ENCODE results near the gene GABRA1.

The GABRA1 gene

DNA sequence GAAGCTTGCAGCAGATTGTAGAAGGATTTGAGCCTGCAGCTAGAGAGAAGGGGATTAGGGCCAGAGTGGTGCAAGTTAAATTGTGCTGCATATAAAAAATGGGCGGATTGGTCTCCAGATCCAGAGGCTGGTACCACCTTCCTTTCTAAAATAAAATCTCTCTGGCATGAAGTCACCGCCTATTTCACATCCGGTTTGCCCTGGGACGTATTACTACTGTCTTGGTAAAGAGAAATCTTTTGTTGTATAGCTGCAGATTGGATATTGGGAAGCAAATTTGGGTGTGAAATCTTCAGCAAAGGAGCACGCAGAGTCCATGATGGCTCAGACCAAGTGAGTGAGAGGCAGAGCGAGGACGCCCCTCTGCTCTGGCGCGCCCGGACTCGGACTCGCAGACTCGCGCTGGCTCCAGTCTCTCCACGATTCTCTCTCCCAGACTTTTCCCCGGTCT, at the start of gene GABRA1:
TSS of gene GABRA1 (plus strand) at position 180 of the 451 bp plus-strand sequence. CDS start 2,691 bp downstream, outside the sequence.
- DNase-seq, result no peak

DNA sequence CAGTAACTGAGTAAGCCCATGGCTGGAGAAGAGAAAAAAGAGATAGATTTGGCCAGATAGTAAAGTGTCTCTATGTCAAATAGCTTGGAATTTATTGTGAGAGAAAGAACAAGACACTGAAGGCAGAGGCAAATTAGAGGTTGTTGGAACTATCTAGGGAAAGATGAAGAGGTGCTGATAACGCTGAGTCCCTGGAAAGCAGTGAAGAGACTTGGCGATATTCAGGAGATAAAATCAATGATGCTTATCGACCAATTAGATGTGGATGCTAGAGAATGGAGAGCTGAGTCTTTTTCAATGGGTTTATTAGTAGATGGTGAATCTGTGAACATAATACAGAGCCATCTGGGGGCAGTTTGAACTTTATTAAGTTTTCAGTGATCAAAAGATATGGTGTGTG, 48.6 kb upstream of the GABRA1 start:
- no peak for DNase-seq

DNA sequence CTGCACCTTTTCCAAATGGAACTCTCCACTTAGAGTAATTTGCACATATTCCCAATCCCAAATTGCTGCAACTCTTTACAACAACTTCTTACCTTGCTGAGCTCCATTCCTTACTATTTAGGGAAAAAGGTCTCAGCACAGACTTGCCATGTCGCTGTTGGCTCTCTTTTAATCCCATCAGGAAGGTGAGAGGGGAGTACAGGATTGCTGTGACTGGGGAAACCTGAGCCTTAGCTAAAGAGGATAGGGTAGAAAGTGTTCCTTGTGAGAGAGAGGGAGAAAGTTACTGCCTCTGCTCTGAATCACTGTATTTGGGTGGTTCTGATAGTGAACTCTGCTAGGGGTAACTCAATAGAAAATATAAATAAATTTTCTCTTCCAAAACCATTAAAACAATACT, 43.7 kb upstream of the GABRA1 start:
- DNase-seq, result no peak

DNA sequence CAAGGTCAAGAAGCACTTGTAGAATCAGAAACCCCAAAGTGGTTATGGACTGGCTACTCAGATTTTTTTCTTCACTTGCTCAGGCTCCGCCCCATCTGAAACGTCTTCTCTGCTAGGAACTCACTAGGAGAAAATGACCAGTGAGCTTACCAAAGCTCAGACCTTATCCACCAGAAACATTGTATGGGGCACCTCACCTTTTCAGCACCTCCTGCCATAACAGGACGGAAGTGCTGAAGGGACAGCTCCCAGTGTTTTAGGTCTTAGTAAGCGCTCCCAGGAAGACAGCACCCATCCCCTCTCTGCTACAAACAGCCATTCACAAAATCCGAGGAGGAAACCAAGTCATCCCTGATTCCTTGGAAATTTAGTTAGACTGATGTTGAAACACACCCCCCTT, 1.2 kb upstream of the GABRA1 start:
- no peak for DNase-seq

DNA sequence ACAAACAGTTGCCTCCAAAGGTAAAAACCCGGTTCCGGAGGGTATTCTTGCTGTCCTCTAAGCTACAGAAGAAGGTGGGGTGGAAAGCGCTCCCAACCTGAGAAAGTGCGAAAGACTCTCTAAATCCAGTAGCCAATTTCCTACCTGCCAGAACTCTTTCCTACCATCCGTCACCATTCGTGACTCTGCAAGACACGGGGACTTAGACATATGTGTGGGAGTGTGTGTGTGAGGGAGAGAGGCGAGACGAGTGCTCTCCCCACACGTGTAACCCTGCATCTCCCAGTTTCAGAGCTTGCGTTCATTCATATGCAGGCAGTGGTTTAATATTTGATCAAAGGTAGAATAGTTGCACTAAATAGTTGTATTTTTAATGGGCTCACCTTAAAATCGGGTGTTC, 473 bp upstream of the GABRA1 start:
- no peak for DNase-seq

DNA sequence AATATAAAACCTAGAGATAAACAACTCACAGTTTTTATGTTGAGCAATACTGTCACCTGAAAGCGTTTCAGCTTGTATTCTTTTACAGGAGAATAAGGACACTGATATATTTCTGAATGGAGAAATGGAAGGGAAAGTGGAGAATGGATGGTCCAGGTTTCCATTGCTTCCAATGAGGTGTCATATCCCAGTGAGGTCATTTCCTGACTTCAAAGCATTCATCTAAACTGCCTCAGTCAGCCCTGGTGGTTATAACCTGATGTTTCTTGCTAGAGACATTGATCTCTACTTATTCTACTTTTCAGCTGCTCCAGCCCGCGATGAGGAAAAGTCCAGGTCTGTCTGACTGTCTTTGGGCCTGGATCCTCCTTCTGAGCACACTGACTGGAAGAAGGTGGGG, 2.6 kb downstream of the GABRA1 start:
- no peak for DNase-seq

DNA sequence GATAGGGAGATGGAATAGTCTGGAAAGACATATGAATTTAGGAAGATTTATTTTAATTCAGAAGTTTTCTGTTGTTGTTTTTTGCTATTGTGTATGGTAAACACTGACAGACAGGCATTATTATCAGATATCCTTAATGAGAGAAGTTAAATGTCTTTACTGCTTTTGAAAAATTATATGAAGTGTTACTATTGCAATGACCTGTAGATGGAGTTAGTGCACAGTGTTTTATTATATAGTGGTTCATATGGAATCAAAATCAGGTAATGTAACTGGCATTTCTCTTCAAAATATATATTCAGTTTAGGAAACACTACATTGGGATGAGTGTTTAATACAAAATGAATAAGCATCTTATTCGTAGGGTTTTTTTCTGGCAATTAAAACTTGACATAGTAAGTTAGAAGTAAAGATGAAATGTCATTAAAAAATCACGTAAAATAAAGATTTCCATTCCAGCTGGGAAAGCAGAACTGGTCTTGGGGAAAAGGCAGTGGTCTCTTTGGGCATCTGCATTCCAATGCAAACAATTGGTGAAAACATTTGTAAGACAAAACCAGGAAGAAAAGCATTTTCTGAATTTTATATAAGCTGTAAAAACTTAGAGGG, 3.9 kb downstream of the GABRA1 start:
- DNase-seq, result no peak

DNA sequence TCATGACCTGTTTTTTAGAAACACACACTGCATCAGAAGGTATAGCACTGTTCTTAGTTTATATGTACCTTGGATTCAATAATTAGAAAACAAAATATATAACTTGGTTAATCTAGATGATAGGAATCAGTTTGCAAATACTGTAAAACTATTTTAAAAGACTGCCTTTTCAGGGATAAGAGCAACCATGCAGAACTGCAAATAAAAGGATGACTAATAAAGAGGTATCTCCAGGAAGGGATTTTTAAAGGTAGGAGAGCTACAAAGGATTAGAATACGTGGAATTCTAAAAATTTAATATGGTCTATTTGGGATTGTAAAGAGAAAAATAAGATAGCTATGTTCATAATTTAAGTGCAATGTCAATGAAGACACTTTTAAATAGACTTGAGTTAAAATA, 9.4 kb downstream of the GABRA1 start:
- DNase-seq, result no peak

DNA sequence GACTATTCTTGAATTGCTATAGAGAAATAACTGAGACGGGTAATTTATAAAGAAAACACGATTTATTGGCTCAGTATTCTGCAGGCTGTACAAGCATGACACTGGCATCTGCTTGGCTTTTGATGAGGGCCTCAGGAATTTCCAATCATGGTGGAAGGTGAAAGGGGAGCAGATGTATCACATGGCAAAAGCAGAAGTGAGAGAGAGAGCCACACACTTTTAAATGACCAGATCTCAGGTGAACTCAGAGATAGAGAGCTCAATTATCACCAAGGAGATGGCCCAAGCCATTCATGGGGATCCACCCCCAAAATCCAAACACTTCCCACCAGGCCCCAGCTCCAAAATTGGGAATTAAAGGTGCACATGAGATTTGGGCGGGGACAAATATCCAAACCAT, 15.3 kb downstream of the GABRA1 start:
- no peak for DNase-seq

DNA sequence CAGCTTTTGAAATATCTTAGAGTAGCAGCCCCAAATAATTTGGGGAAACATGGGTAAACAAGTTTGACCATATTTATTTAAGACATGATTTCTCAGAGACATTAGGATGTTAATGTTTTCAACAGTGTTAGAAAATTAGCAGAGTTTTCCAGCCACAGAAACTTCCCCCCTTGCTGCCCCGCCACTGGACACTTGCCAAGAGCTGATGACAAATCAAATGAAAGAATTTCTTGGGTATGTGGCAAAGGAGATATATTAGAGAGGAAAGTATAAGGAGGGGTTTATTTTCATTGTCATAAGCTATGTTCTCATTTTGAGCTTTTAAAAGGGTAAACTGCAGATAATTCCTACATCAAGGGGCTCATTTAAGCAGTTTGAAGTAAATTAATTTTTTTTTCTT, 15.9 kb downstream of the GABRA1 start:
- DNase-seq, result no peak

DNA sequence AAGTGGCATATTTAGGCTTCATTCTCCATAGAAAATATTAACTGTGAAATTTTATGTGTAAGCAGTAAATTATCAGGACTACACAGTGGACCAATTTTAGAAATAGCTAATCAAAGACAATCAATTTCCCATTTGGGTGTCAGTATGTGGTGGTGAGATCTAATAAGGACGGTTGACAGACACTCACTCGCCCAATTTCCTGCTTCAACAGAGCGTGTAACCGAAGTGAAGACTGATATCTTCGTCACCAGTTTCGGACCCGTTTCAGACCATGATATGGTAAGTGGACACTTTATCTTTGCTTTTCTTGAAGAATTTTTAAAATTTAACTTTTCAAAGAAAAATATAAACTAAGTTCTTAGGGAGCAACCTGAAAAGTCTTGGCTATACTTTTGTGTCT, 17.6 kb downstream of the GABRA1 start:
- no peak for DNase-seq

DNA sequence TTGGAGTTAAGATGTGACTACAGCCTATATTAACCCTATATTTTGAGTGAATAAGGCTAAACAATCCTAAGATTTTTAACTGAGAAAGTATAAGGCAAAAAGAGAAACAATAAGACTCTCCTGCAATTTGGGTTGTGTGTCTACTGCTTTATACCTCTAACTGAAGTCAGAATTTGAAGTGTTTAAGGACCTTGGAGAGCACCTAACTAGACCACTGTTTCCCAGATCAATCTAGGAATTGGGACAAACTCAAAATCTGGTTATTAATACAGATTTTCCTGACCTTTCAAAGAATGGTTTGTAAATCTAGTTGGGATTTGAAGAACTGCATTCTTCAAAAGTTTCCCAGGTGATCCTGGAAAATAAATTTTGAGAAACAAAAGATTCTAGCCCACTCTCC, 42.1 kb downstream of the GABRA1 start:
- no peak for DNase-seq

DNA sequence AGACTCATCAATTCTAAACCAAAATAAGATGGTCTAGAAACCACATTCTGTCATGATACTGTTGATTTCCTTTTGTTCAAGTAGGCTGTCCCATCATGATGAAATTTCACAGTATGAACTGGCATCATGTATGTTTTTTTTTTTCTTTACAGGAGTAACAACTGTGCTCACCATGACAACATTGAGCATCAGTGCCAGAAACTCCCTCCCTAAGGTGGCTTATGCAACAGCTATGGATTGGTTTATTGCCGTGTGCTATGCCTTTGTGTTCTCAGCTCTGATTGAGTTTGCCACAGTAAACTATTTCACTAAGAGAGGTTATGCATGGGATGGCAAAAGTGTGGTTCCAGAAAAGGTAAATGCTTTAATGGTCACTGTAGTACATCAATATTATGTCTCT, 47.6 kb downstream of the GABRA1 start:
- no peak for DNase-seq

DNA sequence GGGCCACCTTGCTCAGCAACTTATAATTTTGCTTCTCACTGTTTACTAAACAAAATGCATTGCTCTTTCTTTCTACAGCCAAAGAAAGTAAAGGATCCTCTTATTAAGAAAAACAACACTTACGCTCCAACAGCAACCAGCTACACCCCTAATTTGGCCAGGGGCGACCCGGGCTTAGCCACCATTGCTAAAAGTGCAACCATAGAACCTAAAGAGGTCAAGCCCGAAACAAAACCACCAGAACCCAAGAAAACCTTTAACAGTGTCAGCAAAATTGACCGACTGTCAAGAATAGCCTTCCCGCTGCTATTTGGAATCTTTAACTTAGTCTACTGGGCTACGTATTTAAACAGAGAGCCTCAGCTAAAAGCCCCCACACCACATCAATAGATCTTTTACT, 49.1 kb downstream of the GABRA1 start:
- DNase-seq, result no peak

DNA sequence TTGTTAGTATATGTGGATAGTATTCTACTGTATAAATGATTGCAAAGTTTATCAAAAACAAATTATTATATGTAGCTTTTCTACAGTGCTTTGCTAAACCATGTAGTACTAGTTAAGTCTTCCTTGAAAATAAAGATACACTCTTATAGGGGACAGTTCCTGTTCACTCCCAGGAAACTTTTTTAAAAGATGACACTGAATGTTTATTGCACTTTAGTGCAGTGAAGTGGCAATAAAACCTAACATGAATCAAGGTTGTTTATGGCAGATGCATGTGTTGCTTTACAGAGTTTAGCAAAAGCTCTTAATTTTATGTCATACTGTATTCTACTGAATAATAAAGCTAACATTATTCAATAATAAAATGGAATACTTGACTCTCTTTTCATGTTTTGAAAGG, 51.7 kb downstream of the GABRA1 start:
- no peak for DNase-seq

DNA sequence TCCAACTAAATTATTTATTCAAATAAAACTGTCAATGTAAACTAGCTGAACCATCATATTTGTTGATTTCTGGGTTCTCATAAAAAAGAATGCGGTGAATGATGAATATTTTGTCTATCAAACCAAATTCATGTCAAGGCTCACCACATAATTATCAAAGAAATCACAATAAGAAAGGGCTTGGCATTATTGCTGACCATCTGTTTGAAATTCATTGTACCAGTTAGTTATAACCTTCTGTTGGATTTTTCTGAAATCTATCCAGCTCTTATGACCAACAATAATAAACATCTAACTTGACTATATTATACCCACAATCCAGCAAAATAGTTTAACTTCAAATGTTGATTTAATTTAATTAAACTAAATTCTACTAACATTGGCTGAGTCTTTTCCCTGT, 53.1 kb downstream of the GABRA1 start:
- no peak for DNase-seq

DNA sequence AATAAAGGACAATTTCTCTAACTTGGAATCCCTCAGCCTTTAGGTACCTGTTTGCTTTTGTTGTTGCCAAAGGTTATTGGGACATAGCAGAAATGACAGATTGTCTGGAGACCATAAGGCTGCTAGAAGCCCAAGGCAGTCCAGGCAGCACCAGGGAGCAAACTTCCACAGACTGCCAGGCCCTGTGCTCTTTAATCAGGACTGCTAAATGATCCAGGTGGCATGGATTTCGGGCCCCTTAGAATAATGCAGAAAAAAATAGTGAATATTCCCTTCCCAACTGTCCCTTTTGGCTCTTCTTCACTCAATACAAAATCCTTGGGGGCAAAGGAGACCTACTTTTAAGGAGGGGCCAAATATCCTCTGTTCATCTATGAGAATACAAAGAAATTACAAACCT, 73.9 kb downstream of the GABRA1 start:
- no peak for DNase-seq

DNA sequence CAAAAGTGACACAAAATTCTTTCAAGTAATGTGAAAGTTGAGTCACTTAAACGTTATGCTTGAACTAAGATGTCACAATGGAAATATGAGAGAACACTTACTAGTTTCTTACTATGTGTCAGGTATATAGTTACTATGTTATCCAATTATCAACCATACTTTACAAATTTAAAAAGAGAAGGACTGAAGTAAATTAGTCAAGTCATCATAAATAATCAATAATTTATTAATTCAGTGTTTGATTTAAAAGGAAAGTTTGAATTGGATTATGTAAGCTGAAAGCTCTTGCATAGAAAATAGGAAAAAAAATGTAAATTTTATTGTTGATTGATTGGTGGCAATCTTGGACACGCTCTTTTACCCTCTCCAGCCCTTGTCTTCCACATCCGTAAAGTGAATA, 76.3 kb downstream of the GABRA1 start:
- no peak for DNase-seq

DNA sequence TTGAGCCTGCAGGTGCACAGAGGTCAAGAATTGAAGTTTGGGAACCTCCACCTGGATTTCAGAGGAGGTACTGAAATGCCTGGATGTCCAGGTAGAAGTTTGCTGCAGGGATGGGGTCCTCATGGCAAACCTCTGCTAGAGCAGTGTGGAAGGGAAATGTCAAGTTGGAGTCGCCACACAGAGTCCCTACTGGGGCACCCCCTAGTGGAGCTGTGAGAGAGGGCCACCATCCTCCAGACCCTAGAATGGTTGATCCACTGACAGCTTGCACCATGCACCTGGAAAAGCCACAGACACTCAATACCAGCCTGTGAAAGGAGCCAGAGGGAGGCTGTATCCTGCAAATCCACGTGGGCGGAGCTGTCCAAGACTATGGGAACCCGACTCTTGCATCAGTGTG, 78.0 kb downstream of the GABRA1 start:
- DNase-seq, result no peak

DNA sequence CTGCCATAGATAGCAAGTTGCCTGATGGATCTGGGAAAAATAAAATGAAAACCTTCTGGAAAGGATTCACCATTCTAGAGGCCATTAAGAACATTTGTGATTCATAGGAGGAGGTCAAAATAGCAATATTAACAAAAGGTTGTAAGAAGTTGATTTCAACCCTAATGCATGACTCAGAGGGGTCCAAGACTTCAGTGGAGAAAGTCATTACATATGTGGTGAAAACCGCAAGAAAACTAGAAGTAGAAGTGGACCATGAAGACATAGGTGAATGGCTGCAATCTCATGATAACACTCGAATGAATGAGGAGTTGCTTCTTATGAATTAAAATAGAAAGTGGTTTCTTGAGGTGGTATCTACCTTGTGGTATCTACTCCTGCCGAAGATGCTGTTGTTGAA, 86.6 kb downstream of the GABRA1 start:
- no peak for DNase-seq

DNA sequence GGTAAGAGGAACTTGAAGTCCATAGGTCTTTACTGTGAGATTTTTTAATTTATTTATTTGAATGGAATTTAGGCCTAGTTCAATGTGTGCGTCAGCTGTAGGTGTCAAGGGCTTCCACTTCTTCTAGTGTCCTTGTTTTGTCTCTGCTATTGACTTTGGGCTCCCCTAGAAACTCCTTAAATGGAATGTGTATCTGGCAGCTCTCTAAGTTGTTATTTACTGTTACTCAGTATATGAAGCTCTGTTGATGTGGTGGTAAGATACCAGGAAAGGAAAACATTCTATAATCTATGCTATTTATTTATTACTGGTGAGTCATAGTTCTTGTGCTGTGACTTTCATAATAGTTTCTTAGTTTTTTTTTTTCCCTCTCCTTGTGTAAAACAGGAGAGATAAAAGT, 97.1 kb downstream of the GABRA1 start:
- no peak for DNase-seq

DNA sequence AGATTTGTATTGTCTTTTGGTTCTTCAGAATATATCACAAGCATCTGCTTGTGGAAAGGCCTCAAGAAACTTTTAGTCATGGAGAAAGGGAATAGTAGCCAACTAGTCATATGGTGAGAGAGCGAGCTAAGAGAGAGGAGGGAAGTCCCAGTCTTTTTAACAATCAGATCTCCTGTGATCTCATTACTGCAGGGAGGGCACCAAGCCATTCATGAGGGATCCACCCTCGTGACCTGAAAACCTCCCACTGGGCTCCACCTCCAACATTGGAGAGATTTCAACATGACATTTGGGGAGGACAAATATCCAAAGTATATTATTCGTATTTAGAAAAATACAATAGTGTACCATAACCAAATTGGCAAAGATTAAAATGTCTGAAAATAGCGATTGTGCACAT, 99.0 kb downstream of the GABRA1 start:
- DNase-seq, result no peak

All from DMS 273 treated with DMSO at 0.1 percent for 48 hours (cell line).